Memory B cell (primary cell): ENCODE results near the gene SNRNP48.

Experiments used
- ATAC-seq: fragments of 150-1000 bp; cut with Tn5 transposase; 2 replicates; pipeline ENCODE4 v1.10.0; 2021; ENCODE audit warnings: low read depth, mild to moderate bottlenecking, moderate library complexity
- DNase-seq, 2 donors: peaks; one replicate each; pipeline ENCODE4 v3.0.0; 2022; ENCODE audit warnings: low spot score in 2 of 2
- H3K27ac Mint-ChIP-seq: one replicate; pipeline ENCODE4 v1.8.0; 2022; ENCODE audit warnings: mild to moderate bottlenecking, moderate library complexity, mixed read lengths
- H3K27me3 Mint-ChIP-seq: one replicate; pipeline ENCODE4 v1.8.0; 2022; ENCODE audit warnings: mixed read lengths
- H3K36me3 Mint-ChIP-seq: one replicate; pipeline ENCODE4 v1.8.0; 2022; ENCODE audit warnings: mild to moderate bottlenecking, mixed read lengths
- H3K4me1 Mint-ChIP-seq: one replicate; pipeline ENCODE4 v1.8.0; 2022; ENCODE audit warnings: mixed read lengths
- H3K4me3 Mint-ChIP-seq: one replicate; pipeline ENCODE4 v1.8.0; 2022; ENCODE audit warnings: mild to moderate bottlenecking, moderate library complexity, mixed read lengths
- H3K9me3 Mint-ChIP-seq: one replicate; pipeline ENCODE4 v1.8.0; 2022; ENCODE audit warnings: mixed read lengths

The SNRNP48 gene

DNA sequence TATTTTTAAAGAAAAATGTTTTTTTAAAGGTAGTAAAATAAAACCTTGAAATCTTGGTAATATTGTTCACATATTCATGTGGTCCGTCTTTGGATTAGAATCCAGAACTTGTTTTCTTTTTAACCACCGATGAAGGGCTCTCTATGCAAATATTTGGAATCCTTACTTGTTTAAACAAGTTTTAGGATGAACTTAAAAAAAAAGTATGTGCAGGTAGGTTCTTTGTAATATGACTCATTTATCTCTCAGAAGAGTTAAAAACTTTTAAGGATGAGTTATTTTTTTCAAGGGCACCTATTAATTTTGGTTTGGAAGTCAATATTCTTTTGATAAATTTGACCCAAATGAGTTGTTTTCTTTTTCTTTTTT is 39.6 kb upstream of the SNRNP48 start:
- DNase-seq (no peak), ATAC-seq (no peak)
- Mint-ChIP-seq H3K27me3 (peaks cover 18% of the 10 kb centered on the region), H3K4me3 (no peak overlapping the region), H3K4me1 (no peaks in the 10 kb centered on the region), H3K27ac (no peak overlapping the region), H3K9me3 (no peaks in the 10 kb centered on the region), H3K36me3 (no peaks in the 10 kb centered on the region)

- H3K4me3 Mint-ChIP-seq = no peak overlapping the region
- no peaks in the 10 kb centered on the region for H3K9me3 Mint-ChIP-seq
- H3K36me3 Mint-ChIP-seq = no peaks in the 10 kb centered on the region
- DNase-seq = no peak
- ATAC-seq = no peak
- no peak overlapping the region for H3K27ac Mint-ChIP-seq
- peaks cover 12% of the 10 kb centered on the region for H3K27me3 Mint-ChIP-seq
- no peaks in the 10 kb centered on the region for H3K4me1 Mint-ChIP-seq
Measured at GRCh38 chr6:7554533-7555275, 35.3 kb upstream of the SNRNP48 start.

- no peak overlapping the region for H3K4me3 Mint-ChIP-seq
- no peak for DNase-seq
- H3K36me3 Mint-ChIP-seq = no peaks in the 10 kb centered on the region
Measured at GRCh38 chr6:7555671-7556070, 34.3 kb upstream of the SNRNP48 start.

DNA sequence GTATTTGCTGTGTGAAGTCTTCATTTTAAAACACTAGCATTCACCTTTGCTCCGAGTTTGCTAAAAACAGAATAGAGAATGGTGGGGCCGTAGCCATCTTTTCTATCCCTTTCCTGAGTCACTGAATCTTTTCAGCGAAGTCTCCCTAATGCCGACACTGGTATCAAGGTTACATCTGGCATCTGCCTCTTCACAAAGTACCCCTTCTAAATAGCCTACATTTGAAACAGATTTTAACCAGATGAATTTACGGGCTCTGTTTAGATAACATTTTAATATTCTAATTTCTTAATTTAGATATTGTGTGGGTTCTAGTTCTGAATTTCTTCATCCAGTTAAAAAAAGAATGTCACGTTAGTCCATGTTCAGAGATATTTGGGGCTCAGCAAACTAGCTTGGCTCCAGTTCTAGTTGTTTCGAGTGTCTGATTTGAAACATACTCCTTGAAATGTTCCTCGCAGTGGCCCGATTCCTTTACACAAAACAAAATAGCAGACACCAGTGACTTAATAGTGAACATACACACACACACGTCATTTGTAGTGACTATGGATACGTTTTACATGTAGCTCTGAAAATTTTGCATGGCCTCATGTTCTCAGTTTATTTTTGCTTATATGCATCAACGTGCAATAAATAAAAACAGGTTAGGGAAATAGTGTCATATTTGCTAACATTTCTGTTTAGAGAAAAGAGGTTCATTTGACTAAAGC is 33.4 kb upstream of the SNRNP48 start:
- Mint-ChIP-seq H3K4me1 (no peaks in the 10 kb centered on the region), H3K27ac (no peak overlapping the region), H3K36me3 (no peaks in the 10 kb centered on the region), H3K9me3 (no peaks in the 10 kb centered on the region), H3K4me3 (no peak overlapping the region), H3K27me3 (peaks cover 13% of the 10 kb centered on the region)
- DNase-seq (no peak), ATAC-seq (no peak)

More at GRCh38 chr6:7555671-7556070, 34.3 kb upstream of the SNRNP48 start:
- Mint-ChIP-seq H3K27me3 (peaks cover 12% of the 10 kb centered on the region), H3K4me1 (no peaks in the 10 kb centered on the region), H3K9me3 (no peaks in the 10 kb centered on the region), H3K27ac (no peak overlapping the region)
- ATAC-seq = no peak

DNA sequence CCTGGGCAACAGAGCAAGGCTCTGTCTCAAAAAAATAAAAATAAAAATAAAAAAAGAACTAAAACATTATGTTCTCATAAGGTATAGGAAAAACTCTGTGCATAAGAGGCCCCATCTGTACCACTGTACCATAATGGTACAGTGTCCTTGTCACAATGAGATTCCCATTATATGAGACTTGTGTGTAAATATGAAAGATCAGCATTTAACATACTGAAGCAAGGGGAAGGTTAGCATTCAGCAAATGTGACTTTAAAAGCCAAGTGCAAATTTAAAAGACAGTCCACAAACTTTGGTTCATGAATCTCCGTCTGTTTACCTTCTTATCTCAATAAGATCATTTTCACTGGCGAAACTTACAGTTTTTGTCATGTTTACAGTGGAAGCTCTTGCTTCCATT is 32.3 kb upstream of the SNRNP48 start:
- Mint-ChIP-seq H3K36me3 (no peaks in the 10 kb centered on the region), H3K4me3 (no peak overlapping the region), H3K27ac (no peak overlapping the region), H3K9me3 (no peaks in the 10 kb centered on the region), H3K4me1 (no peaks in the 10 kb centered on the region), H3K27me3 (peaks cover 13% of the 10 kb centered on the region)
- DNase-seq (no peak), ATAC-seq (no peak)

DNA sequence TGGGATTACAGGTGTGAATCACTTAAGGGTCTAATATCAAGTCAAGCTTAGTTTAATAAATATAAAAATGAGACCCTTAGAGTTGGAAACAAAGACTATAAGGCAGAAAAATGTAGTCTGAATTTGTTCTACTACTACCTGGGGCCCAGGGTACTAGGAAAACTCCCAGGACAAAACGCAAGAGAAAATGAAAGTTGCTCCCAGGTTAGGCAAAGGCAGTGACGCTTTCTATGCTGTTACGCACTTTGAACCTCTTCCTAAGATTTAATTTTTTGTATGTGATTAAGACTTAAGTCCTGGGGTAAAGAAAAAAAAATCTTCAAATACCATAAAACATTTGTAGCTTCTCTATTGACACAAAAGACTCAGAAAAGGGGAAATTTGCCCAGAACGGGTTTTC is 31.2 kb upstream of the SNRNP48 start:
- no peak for ATAC-seq
- DNase-seq = no peak
- Mint-ChIP-seq H3K27ac (no peak overlapping the region), H3K36me3 (no peaks in the 10 kb centered on the region), H3K9me3 (no peaks in the 10 kb centered on the region), H3K4me1 (no peaks in the 10 kb centered on the region), H3K27me3 (peaks cover 15% of the 10 kb centered on the region), H3K4me3 (no peak overlapping the region)

GRCh38 chr6:7559196-7559595 is 30.8 kb upstream of the SNRNP48 start:
- H3K9me3 Mint-ChIP-seq = no peaks in the 10 kb centered on the region
- no peak for ATAC-seq
- peaks cover 13% of the 10 kb centered on the region for H3K27me3 Mint-ChIP-seq
- DNase-seq = no peak
- H3K36me3 Mint-ChIP-seq = no peaks in the 10 kb centered on the region
- no peak overlapping the region for H3K27ac Mint-ChIP-seq
- H3K4me3 Mint-ChIP-seq = no peak overlapping the region
- no peaks in the 10 kb centered on the region for H3K4me1 Mint-ChIP-seq

DNA sequence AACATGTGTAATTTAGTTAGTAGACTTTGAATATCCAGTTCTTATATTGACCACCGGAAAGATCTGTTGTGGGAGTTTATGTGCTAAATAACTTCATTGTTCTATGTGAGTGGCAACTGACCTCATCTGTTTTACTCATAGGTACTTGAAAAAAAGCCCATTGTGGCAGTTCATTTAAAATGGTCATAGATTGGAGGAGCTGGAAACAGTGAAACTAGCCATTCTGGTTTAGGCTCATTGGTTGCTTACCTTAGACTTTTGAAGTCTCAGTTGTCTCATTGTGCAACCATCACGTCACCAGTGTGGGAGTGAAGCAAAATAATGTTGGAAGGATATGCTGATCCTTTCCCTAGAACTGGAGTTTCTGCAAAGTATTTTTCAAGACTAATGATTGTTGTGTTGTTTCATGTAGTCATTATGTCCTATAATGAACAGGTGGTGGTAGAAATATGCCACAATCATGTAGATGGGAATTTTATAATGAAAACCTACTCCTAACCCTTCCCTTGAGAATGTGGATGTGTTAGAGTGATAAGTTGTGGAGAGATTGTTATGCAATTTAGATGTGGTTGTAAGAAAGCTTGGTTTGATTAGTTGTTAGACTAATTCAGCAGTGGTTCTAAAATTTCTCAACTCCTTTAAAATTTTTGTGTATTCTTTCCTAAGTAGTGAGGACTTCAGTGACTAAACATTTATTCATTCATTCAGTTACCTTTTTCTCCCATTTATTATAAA is 30.2 kb upstream of the SNRNP48 start:
- H3K4me1 Mint-ChIP-seq = no peaks in the 10 kb centered on the region
- H3K36me3 Mint-ChIP-seq = no peaks in the 10 kb centered on the region
- no peak overlapping the region for H3K27ac Mint-ChIP-seq
- H3K9me3 Mint-ChIP-seq = no peaks in the 10 kb centered on the region
- no peak overlapping the region for H3K4me3 Mint-ChIP-seq
- ATAC-seq = no peak
- DNase-seq = no peak
- peaks cover 13% of the 10 kb centered on the region for H3K27me3 Mint-ChIP-seq

GRCh38 chr6:7561153-7561964 is 28.6 kb upstream of the SNRNP48 start:
- H3K27me3 Mint-ChIP-seq = peaks cover 13% of the 10 kb centered on the region
- no peaks in the 10 kb centered on the region for H3K9me3 Mint-ChIP-seq
- H3K36me3 Mint-ChIP-seq = no peaks in the 10 kb centered on the region
- H3K4me3 Mint-ChIP-seq = no peak overlapping the region
- no peak overlapping the region for H3K27ac Mint-ChIP-seq
- ATAC-seq = no peak
- DNase-seq = no peak
- H3K4me1 Mint-ChIP-seq = no peaks in the 10 kb centered on the region

GRCh38 chr6:7562769-7563168 is 27.2 kb upstream of the SNRNP48 start:
- no peaks in the 10 kb centered on the region for H3K4me1 Mint-ChIP-seq
- no peak overlapping the region for H3K4me3 Mint-ChIP-seq
- ATAC-seq = no peak
- no peak for DNase-seq
- no peaks in the 10 kb centered on the region for H3K36me3 Mint-ChIP-seq
- peaks cover 13% of the 10 kb centered on the region for H3K27me3 Mint-ChIP-seq
- no peak overlapping the region for H3K27ac Mint-ChIP-seq
- no peaks in the 10 kb centered on the region for H3K9me3 Mint-ChIP-seq

- no peak for ATAC-seq
- Mint-ChIP-seq H3K4me1 (no peaks in the 10 kb centered on the region), H3K27ac (no peak overlapping the region), H3K36me3 (no peaks in the 10 kb centered on the region), H3K4me3 (no peak overlapping the region), H3K9me3 (no peaks in the 10 kb centered on the region), H3K27me3 (peaks cover 14% of the 10 kb centered on the region)
- no peak for DNase-seq
Measured at GRCh38 chr6:7566107-7566506, 23.9 kb upstream of the SNRNP48 start.

GRCh38 chr6:7566617-7567173 is 23.3 kb upstream of the SNRNP48 start:
- no peak for ATAC-seq
- Mint-ChIP-seq H3K27ac (no peak overlapping the region), H3K4me1 (no peaks in the 10 kb centered on the region), H3K9me3 (no peaks in the 10 kb centered on the region), H3K4me3 (no peak overlapping the region), H3K36me3 (no peaks in the 10 kb centered on the region), H3K27me3 (peaks cover 11% of the 10 kb centered on the region)
- no peak for DNase-seq

DNA sequence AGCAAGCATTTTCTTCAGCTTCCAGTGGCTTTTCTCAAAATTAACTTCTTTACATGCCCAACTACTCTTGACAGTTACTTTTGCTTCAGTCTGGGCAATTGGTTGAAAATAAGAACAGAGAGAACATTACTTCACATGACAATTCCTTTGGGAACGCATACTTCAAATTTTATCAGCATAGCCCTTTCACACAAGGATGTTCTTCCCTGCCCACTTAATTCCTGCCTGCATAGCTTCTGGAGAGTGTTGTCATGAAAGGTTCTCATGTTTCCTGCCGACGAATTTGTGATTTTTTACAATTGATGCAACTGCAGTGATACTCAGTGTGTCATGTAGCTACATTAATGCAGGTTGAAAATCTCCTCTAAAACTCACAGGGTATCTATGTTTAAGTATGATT is 22.0 kb upstream of the SNRNP48 start:
- H3K4me3 Mint-ChIP-seq = no peak overlapping the region
- no peaks in the 10 kb centered on the region for H3K9me3 Mint-ChIP-seq
- no peak for ATAC-seq
- H3K36me3 Mint-ChIP-seq = no peaks in the 10 kb centered on the region
- H3K4me1 Mint-ChIP-seq = no peaks in the 10 kb centered on the region
- no peak overlapping the region for H3K27ac Mint-ChIP-seq
- no peak for DNase-seq
- peaks cover 10% of the 10 kb centered on the region for H3K27me3 Mint-ChIP-seq
